NB4 (cell line): ENCODE data around the gene DPYD.

Experiments
- CTCF ChIP-seq: IDR thresholded peaks from one replicate; pipeline ENCODE4 v1.5.1; 2012; ENCODE audit warnings: low read depth, low read length
- MYC ChIP-seq: IDR thresholded peaks from 2 replicates; pipeline ENCODE4 v1.6.1; 2011; ENCODE audit warnings: low read depth, low read length
- POLR2A ChIP-seq: IDR thresholded peaks from 2 replicates; pipeline ENCODE4 v1.6.1; 2011; ENCODE audit warnings: mild to moderate bottlenecking; ENCODE audit not compliant: insufficient read length; ENCODE audit errors: extremely low read depth

DNA sequence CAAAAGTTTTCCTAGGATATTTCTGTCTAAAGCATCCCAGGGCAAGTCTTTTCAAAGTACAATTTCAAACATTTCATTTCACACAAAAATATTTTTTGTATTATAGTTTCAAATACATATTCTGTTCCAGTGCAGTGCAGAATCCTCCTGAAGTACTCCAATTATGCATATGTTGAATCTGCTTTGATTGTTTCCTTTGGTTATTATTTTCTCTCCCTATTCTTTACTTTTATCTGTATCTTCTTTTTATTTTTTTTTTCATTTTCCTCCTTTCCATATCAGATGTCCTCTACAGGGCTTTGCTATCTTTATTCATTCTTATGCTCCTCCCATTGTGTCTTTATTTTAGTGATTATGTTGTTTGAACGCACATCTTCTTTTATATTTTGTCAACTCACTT lies 274.8 kb downstream of the DPYD start:
- TF ChIP-seq POLR2A: no peak
- no peak for TF ChIP-seq MYC
- TF ChIP-seq CTCF: no peak
